Activated CD4-positive, CD25-positive, alpha-beta regulatory T cell treated with anti-CD3 and anti-CD28 coated beads, Interleukin-2, amount 50 U/mL, for 24 hours (primary cell): ENCODE data around the gene R3HDM2.
"Not testable (repeated sequence)": the region's sequence is repeated elsewhere in the genome, so short reads cannot be mapped to it uniquely, and the experiment has no call there.

ENCODE experiments used
- ATAC-seq, 2 donors: fragments of 150-1000 bp; cut with Tn5 transposase; one replicate each; pipeline ENCODE4 v1.10.0; 2021; ENCODE audit warnings: mild to moderate bottlenecking in 1 of 2, moderate library complexity in 1 of 2

Gene R3HDM2

DNA sequence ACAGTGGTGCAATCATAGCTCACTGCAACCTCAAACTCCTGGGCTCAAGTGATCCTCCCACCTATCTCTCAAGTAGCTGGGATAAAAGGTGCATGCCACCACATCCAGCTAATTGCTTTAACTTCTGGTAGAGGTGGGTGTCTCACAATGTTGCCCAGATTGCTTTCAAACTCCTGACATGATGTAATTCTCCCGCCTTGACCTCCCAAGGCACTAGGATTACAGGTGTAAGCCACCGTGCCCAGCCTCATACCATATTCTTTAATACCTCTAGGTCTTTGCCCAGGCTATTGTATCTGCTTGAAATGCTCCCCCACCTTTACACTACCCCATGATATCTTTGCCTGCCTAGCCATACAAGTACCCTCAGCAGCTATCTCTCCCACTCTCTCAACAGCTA, 11.3 kb downstream of the R3HDM2 start:
- no peak for ATAC-seq

- no peak for ATAC-seq
These were observed 12.6 kb downstream of the R3HDM2 start for GRCh38 chr12:57418255-57418654.

- ATAC-seq: no peak
These were observed 14.5 kb downstream of the R3HDM2 start for GRCh38 chr12:57416039-57416996.

GRCh38 chr12:57415088-57415487, 15.8 kb downstream of the R3HDM2 start:
- ATAC-seq: no peak

GRCh38 chr12:57414160-57414559, 16.7 kb downstream of the R3HDM2 start:
- ATAC-seq: not testable (repeated sequence)

GRCh38 chr12:57410534-57410933, 20.3 kb downstream of the R3HDM2 start:
- no peak for ATAC-seq

GRCh38 chr12:57404966-57405640, 25.7 kb downstream of the R3HDM2 start:
- peak; percentile 98 to 99 for ATAC-seq

GRCh38 chr12:57402156-57402555, 28.7 kb downstream of the R3HDM2 start:
- not testable (repeated sequence) for ATAC-seq

GRCh38 chr12:57401165-57401564, 29.7 kb downstream of the R3HDM2 start:
- no peak for ATAC-seq

DNA sequence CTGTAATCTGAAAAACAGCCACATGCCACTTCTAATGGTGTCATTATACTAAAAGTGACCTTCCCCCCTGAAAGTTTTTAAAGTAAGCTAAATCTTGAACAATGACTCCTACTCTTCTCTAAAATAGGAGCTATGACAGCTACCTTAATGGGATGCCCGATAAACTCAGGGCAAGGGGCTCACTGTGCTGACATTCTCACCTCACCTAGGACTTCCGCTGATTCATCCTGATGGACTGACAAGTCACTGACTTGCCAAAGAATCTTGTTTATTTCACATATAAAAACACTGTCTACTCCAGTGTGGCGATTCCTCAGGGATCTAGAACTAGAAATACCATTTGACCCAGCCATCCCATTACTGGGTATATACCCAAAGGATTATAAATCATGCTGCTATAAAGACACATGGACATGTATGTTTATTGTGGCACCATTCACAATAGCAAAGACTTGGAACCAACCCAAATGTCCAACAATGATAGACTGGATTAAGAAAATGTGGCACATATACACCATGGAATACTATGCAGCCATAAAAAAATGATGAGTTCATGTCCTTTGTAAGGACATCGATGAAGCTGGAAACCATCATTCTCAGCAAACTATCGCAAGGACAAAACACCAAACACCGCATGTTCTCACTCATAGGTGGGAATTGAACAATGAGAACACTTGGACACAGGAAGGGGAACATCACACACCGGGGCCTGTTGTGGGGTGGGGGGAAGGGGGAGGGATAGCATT, 31.0 kb downstream of the R3HDM2 start:
- not testable (repeated sequence) for ATAC-seq

- no peak for ATAC-seq
These were observed 33.4 kb downstream of the R3HDM2 start for GRCh38 chr12:57397441-57397840.

GRCh38 chr12:57395121-57395520, 35.7 kb downstream of the R3HDM2 start:
- no peak for ATAC-seq

- ATAC-seq: no peak
These were observed 40.7 kb downstream of the R3HDM2 start for GRCh38 chr12:57390174-57390573.

DNA sequence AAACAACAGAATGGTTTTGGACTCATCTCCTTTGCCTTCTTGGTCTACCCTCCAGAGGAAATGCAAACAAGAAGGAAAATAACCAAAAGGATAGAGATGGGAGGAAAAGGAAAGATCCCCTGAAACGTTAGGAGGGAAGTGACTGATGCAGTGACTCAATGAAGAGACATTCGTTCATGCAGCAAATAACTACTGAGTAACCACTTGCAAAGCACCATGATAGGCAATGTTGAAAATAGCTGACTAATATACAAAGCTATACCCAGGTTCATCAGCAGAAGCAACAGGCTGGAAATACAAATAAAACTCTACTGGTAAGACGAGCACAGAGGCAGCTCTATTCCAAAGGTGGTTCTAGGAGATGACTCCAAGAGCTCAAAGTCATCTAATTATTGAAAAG, 41.8 kb downstream of the R3HDM2 start:
- ATAC-seq: peak in 1 of 2 donors; percentile 49

DNA sequence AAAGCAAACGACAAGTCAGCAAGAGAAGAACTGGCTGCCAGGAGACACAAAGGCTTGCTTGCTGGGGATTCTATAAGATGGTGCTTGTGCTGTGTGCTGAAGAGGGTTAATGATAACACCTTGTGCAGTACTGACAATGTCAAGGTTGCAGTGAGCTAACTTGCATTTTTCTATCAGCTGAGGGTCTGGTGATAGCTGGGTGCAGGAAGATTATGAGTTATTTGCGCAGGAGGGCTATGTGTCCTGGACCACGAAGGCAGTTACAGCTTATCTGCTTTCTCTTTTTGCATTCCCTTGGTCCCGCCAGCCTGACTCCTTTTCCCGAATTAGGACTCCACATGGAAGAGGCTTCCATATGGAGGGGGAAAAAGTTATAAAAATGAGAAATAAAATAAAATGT, 42.4 kb downstream of the R3HDM2 start:
- no peak for ATAC-seq

- no peak for ATAC-seq
These were observed 44.6 kb downstream of the R3HDM2 start for GRCh38 chr12:57386187-57386720.

- ATAC-seq: peak in 1 of 2 donors; percentile 43
These were observed 45.3 kb downstream of the R3HDM2 start for GRCh38 chr12:57385586-57385985.

- no peak for ATAC-seq
These were observed 46.4 kb downstream of the R3HDM2 start for GRCh38 chr12:57384478-57384877.

- no peak for ATAC-seq
These were observed 49.1 kb downstream of the R3HDM2 start for GRCh38 chr12:57381693-57382220.

DNA sequence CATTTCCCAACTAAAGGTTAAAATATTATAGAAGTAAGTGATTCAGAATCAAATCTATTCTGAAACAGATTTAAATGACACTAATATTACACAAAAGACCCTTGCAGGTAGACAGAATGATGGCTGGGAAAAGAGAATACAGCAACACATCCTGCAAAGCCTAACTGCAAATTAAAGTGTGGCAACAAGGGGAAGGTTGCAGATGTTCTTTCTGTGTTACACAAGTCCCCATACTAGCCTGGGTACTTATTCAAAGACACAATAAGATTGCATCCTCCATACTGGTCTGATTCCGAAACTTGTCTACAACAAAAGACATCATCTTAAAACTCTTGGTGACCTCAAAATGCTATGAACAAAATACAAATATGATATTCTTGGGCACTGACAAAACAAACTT, 50.5 kb downstream of the R3HDM2 start:
- ATAC-seq: no peak

DNA sequence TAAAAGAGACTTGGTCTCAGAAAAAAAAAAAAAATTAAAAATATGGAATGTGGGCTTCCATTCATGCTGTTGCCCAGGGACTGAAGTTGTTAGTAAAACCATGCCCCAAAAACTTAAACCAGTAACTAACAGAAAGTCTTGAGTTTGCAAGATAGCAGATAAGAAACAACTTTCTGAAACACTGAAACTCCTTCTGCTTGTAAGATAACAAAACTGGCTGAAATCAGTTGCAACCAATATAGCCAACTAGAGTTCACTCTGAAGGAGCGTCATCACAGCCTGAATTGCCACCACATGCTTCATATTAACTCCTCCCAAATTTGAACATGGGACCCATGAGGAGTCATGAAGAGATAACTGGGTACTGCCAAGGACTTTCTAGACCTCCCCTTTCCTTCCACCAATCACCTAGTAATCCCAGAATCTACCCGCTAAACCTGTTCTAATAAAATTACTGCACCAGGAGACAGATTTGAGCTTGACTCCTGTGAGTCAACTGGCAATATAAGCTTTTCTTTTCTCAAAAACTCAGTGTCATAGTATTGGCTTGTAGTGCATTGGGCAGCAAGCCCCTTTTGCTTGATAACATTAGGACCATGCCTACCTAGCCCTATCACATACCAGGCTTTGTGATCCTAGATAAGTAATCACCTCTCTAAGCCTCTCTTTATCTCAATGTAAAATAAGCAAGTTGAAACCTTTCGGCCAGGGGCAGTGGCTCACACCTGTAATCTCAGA, 53.6 kb downstream of the R3HDM2 start:
- no peak for ATAC-seq

GRCh38 chr12:57372233-57372632, 58.6 kb downstream of the R3HDM2 start:
- ATAC-seq: no peak
